ENCODE data around the gene BCAS3. TPM values are rescaled to one million over a fixed set of nuclear protein-coding genes. Genes with fewer than 3 reads are reported as not detected.

Gene BCAS3
- total and polyA plus RNA-seq, 4 experiments from 2014 or later = 27.0 to 45.2 (median 41.2) TPM

DNA sequence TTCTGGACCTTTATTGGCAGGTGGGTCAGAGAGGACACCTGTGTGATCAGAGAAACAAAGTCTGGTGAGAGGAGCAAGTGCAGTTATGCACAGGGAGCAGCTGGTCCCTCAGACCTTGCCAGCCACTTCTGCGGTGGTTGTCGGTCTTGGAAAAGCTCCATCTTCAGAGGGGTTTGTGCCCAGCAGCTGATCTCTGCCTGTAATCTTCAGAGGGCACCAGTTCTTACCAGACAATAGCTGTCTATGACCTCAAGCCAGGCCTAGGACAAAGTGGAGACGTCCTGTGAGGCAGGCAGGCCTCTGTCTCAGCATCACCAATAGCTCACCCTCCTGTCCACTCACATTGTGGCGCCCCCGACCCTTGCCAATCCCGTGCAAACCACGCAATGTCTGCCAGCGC lies 655.5 kb downstream of the BCAS3 start:
- H3K4me3 Mint-ChIP-seq = no peak overlapping the region
- H3K36me3 Mint-ChIP-seq = peaks cover 0 to 8% of the 10 kb centered on the region in 2 donors
- Histone ChIP-seq H3K27ac (ENCODE audit: low read depth, low read length) (no peak overlapping the region), H3K36me3 (ENCODE audit: insufficient read depth, low read length) (no peaks in the 10 kb centered on the region), H3K9me3 (ENCODE audit: control insufficient read depth in 1 of 2, low read length in 2 of 2) (no peaks in the 10 kb centered on the region), H3K27me3 (ENCODE audit: insufficient read depth, low read length) (no peaks in the 10 kb centered on the region), H3K4me3 (ENCODE audit: low read length in 2 of 2) (no peak overlapping the region), H3K4me1 (ENCODE audit: insufficient read depth, low read length) (no peaks in the 10 kb centered on the region)
- H3K27ac Mint-ChIP-seq = peak overlapping the region in 1 of 7 donors; percentile 52
- peaks cover 0 to 2% (median 0%) of the 10 kb centered on the region in 8 donors for H3K9me3 Mint-ChIP-seq
- peaks cover 0 to 5% (median 0%) of the 10 kb centered on the region in 4 donors for H3K4me1 Mint-ChIP-seq
- CTCF ChIA-PET (ENCODE audit: partially characterized antibody) = no interaction called here
- intact Hi-C loops (cut with micrococcal nuclease) = no loop called here
- H3K27me3 Mint-ChIP-seq = no peaks in the 10 kb centered on the region
- no peak for DNase-seq
- POLR2A ChIA-PET (ENCODE audit: partially characterized antibody) = no interaction called here

DNA sequence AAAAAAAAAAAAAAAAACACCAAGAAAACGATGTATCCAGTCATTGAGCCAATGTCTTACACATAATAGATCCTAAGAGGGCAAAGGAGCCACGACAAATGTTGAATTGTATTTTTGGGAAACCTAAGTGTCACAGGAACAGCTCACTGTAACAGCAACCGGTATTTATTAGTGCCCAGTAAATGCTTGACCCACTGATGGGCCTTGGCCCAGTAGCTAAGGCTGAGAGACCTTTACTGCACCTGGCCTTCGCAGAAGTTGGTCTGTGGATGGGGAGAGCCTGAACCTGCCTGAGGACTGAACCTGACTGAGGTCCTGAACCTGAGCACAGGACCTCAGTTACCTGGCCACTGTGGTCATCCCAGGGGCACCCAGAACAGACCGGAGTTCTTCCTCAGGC lies 657.0 kb downstream of the BCAS3 start:
- H3K36me3 ChIP-seq (ENCODE audit: insufficient read depth, low read length) = no peaks in the 10 kb centered on the region
- H3K27ac Mint-ChIP-seq = no peak overlapping the region
- no peaks in the 10 kb centered on the region for H3K27me3 Mint-ChIP-seq
- ChIA-PET CTCF (ENCODE audit: partially characterized antibody) (interaction anchor here (0.5 kb wide), 1 partner anchor 381 kb away, joined by 3 read pairs; no protein-coding TSS in a partner anchor), POLR2A (ENCODE audit: partially characterized antibody) (no interaction called here)
- H3K4me1 ChIP-seq (ENCODE audit: insufficient read depth, low read length) = no peaks in the 10 kb centered on the region
- no peak overlapping the region for H3K27ac ChIP-seq (ENCODE audit: low read depth, low read length)
- H3K9me3 Mint-ChIP-seq = peaks cover 0 to 2% (median 0%) of the 10 kb centered on the region in 8 donors
- H3K27me3 ChIP-seq (ENCODE audit: insufficient read depth, low read length) = no peaks in the 10 kb centered on the region
- no peak overlapping the region for H3K4me3 ChIP-seq (ENCODE audit: low read length in 2 of 2)
- DNase-seq = no peak
- H3K36me3 Mint-ChIP-seq = peaks cover 0 to 8% of the 10 kb centered on the region in 2 donors
- peaks cover 0 to 5% (median 0%) of the 10 kb centered on the region in 4 donors for H3K4me1 Mint-ChIP-seq
- H3K4me3 Mint-ChIP-seq = no peak overlapping the region
- H3K9me3 ChIP-seq (ENCODE audit: control insufficient read depth in 1 of 2, low read length in 2 of 2) = no peaks in the 10 kb centered on the region
- intact Hi-C loops (cut with micrococcal nuclease) = no loop called here

DNA sequence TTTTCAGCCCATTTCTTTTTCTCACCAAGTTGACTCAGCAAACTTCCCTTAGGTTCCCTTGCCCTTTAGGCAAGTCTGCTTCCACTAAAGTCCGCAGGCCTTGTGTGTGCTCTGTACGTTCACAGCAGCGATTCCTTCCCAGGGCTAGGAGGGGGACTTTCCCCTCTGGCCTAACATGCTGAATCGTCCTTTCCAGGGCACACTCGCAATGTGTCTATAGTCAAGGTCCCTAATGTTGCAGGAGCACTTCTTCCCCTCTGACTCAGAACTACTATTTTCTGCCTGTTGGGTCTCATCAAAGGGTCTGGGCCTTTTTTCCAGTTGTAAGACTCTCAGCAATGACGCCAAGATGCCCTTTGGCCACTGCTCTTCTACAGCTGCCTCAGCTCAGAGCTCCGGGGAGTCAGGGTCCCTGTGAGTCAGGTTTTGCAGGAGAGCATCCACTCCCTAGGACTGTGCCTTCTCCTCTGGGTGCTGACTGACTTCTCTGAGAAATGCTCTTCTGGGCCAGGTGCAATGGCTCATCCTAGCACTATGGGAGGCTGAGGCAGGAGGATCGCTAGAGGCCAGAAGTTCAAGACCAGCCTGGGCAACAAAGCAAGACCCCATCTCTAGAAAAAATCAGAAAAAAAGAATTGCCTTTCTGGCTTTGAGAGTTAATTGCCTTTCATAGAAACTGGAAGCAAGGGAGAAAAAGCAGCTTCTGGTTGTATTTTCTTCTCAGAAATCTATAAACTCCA lies 657.6 kb downstream of the BCAS3 start:
- H3K4me3 ChIP-seq (ENCODE audit: low read length in 2 of 2) = no peak overlapping the region
- ChIA-PET CTCF (ENCODE audit: partially characterized antibody) (interaction anchor here (0.8 kb wide), 1 partner anchor 16 kb away, joined by 3 read pairs; no protein-coding TSS in a partner anchor), POLR2A (ENCODE audit: partially characterized antibody) (no interaction called here)
- H3K27ac ChIP-seq (ENCODE audit: low read depth, low read length) = no peak overlapping the region
- Mint-ChIP-seq H3K27ac (peak overlapping the region in 1 of 7 donors; percentile 52), H3K4me1 (peaks cover 0 to 5% (median 0%) of the 10 kb centered on the region in 4 donors), H3K36me3 (peaks cover 0 to 8% of the 10 kb centered on the region in 2 donors), H3K27me3 (no peaks in the 10 kb centered on the region), H3K9me3 (peaks cover 0 to 2% (median 0%) of the 10 kb centered on the region in 8 donors), H3K4me3 (no peak overlapping the region)
- no peaks in the 10 kb centered on the region for H3K4me1 ChIP-seq (ENCODE audit: insufficient read depth, low read length)
- H3K27me3 ChIP-seq (ENCODE audit: insufficient read depth, low read length) = no peaks in the 10 kb centered on the region
- no peaks in the 10 kb centered on the region for H3K36me3 ChIP-seq (ENCODE audit: insufficient read depth, low read length)
- intact Hi-C loops (cut with micrococcal nuclease) = no loop called here
- no peak for DNase-seq
- H3K9me3 ChIP-seq (ENCODE audit: control insufficient read depth in 1 of 2, low read length in 2 of 2) = no peaks in the 10 kb centered on the region

DNA sequence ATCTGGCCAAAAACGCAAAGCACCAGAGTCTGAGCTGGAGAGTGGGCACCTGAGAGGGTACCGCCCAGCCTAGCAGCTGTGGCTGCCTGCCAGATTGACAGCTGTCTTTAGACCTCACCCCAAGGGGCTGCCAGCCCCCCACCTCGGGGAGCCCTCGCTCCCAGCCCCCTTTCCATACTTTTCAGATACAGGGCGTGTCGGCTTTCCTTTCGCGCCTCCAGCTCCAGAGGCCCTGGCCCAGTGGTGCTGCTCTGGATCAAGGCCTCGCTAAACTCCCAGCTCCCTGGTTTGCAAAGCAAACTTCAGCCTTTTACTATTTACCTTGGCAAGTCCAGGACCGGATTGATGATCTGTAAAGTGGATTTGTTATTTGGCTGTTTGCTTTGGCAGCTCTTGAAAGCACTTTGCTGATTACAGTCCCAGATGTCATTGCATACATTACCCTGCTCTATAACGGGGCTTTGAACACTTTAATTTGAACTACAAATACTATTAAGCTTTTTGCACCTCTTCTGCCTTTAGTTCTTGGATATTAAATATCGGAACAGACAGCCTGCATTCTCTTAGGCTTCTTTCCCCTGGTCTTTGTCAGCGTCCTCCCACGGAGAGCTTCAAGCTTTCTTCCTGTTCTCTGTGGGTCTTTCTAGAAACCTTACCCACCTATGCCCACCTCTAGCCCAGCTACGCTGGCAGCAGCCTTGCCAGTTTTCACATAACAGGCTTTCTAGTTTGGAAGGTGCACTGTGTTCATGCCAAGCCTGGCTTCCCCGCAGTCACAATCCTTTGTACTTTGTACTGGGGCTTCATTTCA lies 658.4 kb downstream of the BCAS3 start:
- H3K36me3 Mint-ChIP-seq = peaks cover 0 to 8% of the 10 kb centered on the region in 2 donors
- H3K4me3 Mint-ChIP-seq = no peak overlapping the region

DNA sequence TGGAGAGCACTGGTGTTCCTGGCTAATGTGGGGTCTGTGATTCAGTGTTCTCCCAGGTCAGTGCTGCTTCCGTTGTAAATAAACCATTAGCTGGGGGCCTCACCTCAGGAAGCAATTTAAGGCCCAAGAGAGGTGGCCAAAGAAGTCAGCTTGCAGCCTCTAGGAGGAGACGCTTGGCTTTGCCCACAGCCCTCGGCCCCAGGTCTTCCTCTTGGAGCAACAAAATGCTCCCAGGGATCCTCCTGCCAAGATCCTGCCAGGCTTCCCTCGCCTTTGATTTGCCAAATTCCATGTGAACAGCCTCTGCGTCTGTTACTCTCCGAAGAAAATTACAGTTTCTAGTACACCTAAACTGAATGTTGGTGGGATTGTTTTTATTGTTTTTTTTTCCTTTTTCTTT lies 659.6 kb downstream of the BCAS3 start:
- Histone ChIP-seq H3K27ac (ENCODE audit: low read depth, low read length) (no peak overlapping the region), H3K4me1 (ENCODE audit: insufficient read depth, low read length) (no peaks in the 10 kb centered on the region), H3K36me3 (ENCODE audit: insufficient read depth, low read length) (no peaks in the 10 kb centered on the region), H3K4me3 (ENCODE audit: low read length in 2 of 2) (no peak overlapping the region), H3K27me3 (ENCODE audit: insufficient read depth, low read length) (no peaks in the 10 kb centered on the region), H3K9me3 (ENCODE audit: control insufficient read depth in 1 of 2, low read length in 2 of 2) (no peaks in the 10 kb centered on the region)
- Mint-ChIP-seq H3K4me1 (peaks cover 0 to 5% (median 0%) of the 10 kb centered on the region in 4 donors), H3K36me3 (peaks cover 0 to 8% of the 10 kb centered on the region in 2 donors), H3K27me3 (no peaks in the 10 kb centered on the region), H3K27ac (no peak overlapping the region), H3K9me3 (peaks cover 0 to 2% (median 0%) of the 10 kb centered on the region in 8 donors), H3K4me3 (no peak overlapping the region)
- CTCF ChIA-PET (ENCODE audit: partially characterized antibody) = no interaction called here
- POLR2A ChIA-PET (ENCODE audit: partially characterized antibody) = no interaction called here
- intact Hi-C loops (cut with micrococcal nuclease) = no loop called here
- no peak for DNase-seq

More for the DNA sequence above, 658.4 kb downstream of the BCAS3 start:
- Histone ChIP-seq H3K9me3 (ENCODE audit: control insufficient read depth in 1 of 2, low read length in 2 of 2) (no peaks in the 10 kb centered on the region), H3K27ac (ENCODE audit: low read depth, low read length) (no peak overlapping the region), H3K27me3 (ENCODE audit: insufficient read depth, low read length) (no peaks in the 10 kb centered on the region), H3K4me3 (ENCODE audit: low read length in 2 of 2) (no peak overlapping the region), H3K36me3 (ENCODE audit: insufficient read depth, low read length) (no peaks in the 10 kb centered on the region), H3K4me1 (ENCODE audit: insufficient read depth, low read length) (no peaks in the 10 kb centered on the region)
- peaks cover 0 to 2% (median 0%) of the 10 kb centered on the region in 8 donors for H3K9me3 Mint-ChIP-seq
- H3K27me3 Mint-ChIP-seq = no peaks in the 10 kb centered on the region
- H3K27ac Mint-ChIP-seq = no peak overlapping the region
- ChIA-PET CTCF (ENCODE audit: partially characterized antibody) (interaction anchor here (0.8 kb wide), 1 partner anchor 15 kb away, joined by 3 read pairs; no protein-coding TSS in a partner anchor), POLR2A (ENCODE audit: partially characterized antibody) (no interaction called here)
- peaks cover 0 to 5% (median 0%) of the 10 kb centered on the region in 4 donors for H3K4me1 Mint-ChIP-seq
- intact Hi-C loops (cut with micrococcal nuclease) = no loop called here
- no peak for DNase-seq

DNA sequence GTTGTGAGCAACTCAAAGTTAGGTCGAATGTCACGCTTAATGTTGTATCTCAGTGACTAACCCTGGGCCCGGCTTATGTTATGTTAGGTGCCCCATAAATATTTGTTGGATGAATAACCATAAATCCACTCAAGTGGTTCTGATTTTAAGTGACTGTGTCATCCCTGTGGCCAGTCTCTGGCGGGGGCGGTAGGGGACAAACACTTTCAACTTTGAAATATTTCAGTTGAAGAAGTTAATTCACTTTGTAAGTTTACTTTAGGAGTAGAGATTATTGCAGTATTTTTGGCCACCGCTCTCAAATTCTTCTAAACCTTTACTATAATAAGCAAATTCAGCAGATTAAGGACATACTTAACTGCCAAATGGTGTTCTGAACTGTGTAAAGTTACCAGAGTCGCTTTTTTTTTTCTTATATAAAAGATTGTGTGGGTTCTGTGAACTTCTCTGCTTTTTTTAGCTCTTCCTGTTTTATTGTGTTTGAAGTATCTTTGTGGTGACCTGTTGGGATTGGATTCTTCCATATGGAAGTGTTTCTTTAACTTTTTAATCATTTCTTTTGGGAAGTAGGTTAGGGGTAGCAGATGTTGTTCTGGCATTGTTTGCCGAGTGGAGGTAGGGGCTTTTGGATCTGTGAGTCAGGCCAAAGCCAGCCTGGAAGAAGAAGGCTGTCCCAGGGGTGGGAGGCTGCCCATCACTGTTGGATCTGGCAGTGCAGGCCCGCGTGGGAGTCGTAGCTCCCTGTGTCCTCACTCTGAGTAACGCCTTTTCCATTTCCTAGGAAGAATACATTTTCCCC lies 660.5 kb downstream of the BCAS3 start:
- H3K27ac ChIP-seq (ENCODE audit: low read depth, low read length) = no peak overlapping the region
- Mint-ChIP-seq H3K4me1 (peaks cover 0 to 5% (median 0%) of the 10 kb centered on the region in 4 donors), H3K36me3 (peaks cover 0 to 7% of the 10 kb centered on the region in 2 donors), H3K9me3 (peaks cover 0 to 2% (median 0%) of the 10 kb centered on the region in 8 donors), H3K27me3 (no peaks in the 10 kb centered on the region), H3K27ac (no peak overlapping the region), H3K4me3 (no peak overlapping the region)
- DNase-seq = no peak
- no peaks in the 10 kb centered on the region for H3K27me3 ChIP-seq (ENCODE audit: insufficient read depth, low read length)
- intact Hi-C loops (cut with micrococcal nuclease) = no loop called here
- POLR2A ChIA-PET (ENCODE audit: partially characterized antibody) = no interaction called here
- no peak overlapping the region for H3K4me3 ChIP-seq (ENCODE audit: low read length in 2 of 2)
- H3K4me1 ChIP-seq (ENCODE audit: insufficient read depth, low read length) = no peaks in the 10 kb centered on the region
- no peaks in the 10 kb centered on the region for H3K36me3 ChIP-seq (ENCODE audit: insufficient read depth, low read length)
- CTCF ChIA-PET (ENCODE audit: partially characterized antibody) = no interaction called here
- no peaks in the 10 kb centered on the region for H3K9me3 ChIP-seq (ENCODE audit: control insufficient read depth in 1 of 2, low read length in 2 of 2)
